ENCODE measurements around the gene PARD6B.
"Not testable (repeated sequence)": the region's sequence is repeated elsewhere in the genome, so short reads cannot be mapped to it uniquely, and the experiment has no call there.

Gene PARD6B

GRCh38 chr20:50703651-50704438 lies 27.5 kb upstream of the PARD6B start:
- not testable (repeated sequence) for DNase-seq (ENCODE audit: low spot score)

- no peak for DNase-seq (ENCODE audit: low spot score)
These were observed 26.9 kb upstream of the PARD6B start for GRCh38 chr20:50704514-50704913.

- DNase-seq (ENCODE audit: low spot score): no peak
These were observed 26.4 kb upstream of the PARD6B start for GRCh38 chr20:50704971-50705370.

- DNase-seq (ENCODE audit: low spot score): no peak
These were observed 22.3 kb upstream of the PARD6B start for GRCh38 chr20:50708845-50709635.

GRCh38 chr20:50709636-50709973 lies 21.8 kb upstream of the PARD6B start:
- no peak for DNase-seq (ENCODE audit: low spot score)

GRCh38 chr20:50710492-50711063 lies 20.8 kb upstream of the PARD6B start:
- no peak for DNase-seq (ENCODE audit: low spot score)

GRCh38 chr20:50711113-50711825 lies 20.1 kb upstream of the PARD6B start:
- no peak for DNase-seq (ENCODE audit: low spot score)

GRCh38 chr20:50712771-50713656 lies 18.4 kb upstream of the PARD6B start:
- DNase-seq (ENCODE audit: low spot score): no peak

- no peak for DNase-seq (ENCODE audit: low spot score)
These were observed 17.7 kb upstream of the PARD6B start for GRCh38 chr20:50713657-50714101.

GRCh38 chr20:50714426-50714825 lies 17.0 kb upstream of the PARD6B start:
- not testable (repeated sequence) for DNase-seq (ENCODE audit: low spot score)

GRCh38 chr20:50715694-50716093 lies 15.7 kb upstream of the PARD6B start:
- no peak for DNase-seq (ENCODE audit: low spot score)

GRCh38 chr20:50716518-50716917 lies 14.9 kb upstream of the PARD6B start:
- no peak for DNase-seq (ENCODE audit: low spot score)

- DNase-seq (ENCODE audit: low spot score): no peak
These were observed 14.1 kb upstream of the PARD6B start for GRCh38 chr20:50717312-50717711.

GRCh38 chr20:50717974-50718761 lies 13.2 kb upstream of the PARD6B start:
- DNase-seq (ENCODE audit: low spot score): no peak

- DNase-seq (ENCODE audit: low spot score): no peak
These were observed 12.1 kb upstream of the PARD6B start for GRCh38 chr20:50719328-50719727.

- no peak for DNase-seq (ENCODE audit: low spot score)
These were observed 11.4 kb upstream of the PARD6B start for GRCh38 chr20:50720026-50720425.

GRCh38 chr20:50720582-50720981 lies 10.8 kb upstream of the PARD6B start:
- DNase-seq (ENCODE audit: low spot score): no peak

- no peak for DNase-seq (ENCODE audit: low spot score)
These were observed 9.5 kb upstream of the PARD6B start for GRCh38 chr20:50721881-50722281.

GRCh38 chr20:50722424-50723155 lies 8.8 kb upstream of the PARD6B start:
- DNase-seq (ENCODE audit: low spot score): no peak

- no peak for DNase-seq (ENCODE audit: low spot score)
These were observed 7.7 kb upstream of the PARD6B start for GRCh38 chr20:50723672-50724071.
